ENCODE results near the gene PROZ. TPM values are rescaled to one million over a fixed set of nuclear protein-coding genes. Genes with fewer than 3 reads are reported as not detected.

Gene PROZ
- total RNA-seq, 1 experiment from 2014 or later, result not detected

GRCh38 chr13:113117911-113118260 is 40.6 kb upstream of the PROZ start:
- Histone ChIP-seq H3K36me3 (no peaks in the 10 kb centered on the region), H3K9me3 (no peaks in the 10 kb centered on the region), H3K4me3 (no peak overlapping the region), H3K27me3 (no peaks in the 10 kb centered on the region)
- no peak for DNase-seq

DNA sequence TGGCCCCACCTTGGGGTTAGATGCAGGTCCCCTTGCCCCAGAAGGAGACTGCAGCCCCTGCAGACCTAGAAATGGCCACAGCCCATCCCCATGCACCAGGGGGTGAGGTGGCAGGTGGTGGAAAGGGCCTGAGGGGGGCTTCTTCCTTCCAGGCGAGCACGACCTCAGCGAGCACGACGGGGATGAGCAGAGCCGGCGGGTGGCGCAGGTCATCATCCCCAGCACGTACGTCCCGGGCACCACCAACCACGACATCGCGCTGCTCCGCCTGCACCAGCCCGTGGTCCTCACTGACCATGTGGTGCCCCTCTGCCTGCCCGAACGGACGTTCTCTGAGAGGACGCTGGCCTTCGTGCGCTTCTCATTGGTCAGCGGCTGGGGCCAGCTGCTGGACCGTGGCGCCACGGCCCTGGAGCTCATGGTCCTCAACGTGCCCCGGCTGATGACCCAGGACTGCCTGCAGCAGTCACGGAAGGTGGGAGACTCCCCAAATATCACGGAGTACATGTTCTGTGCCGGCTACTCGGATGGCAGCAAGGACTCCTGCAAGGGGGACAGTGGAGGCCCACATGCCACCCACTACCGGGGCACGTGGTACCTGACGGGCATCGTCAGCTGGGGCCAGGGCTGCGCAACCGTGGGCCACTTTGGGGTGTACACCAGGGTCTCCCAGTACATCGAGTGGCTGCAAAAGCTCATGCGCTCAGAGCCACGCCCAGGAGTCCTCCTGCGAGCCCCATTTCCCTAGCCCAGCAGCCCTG is 40.0 kb upstream of the PROZ start:
- no peak for DNase-seq
- Histone ChIP-seq H3K36me3 (no peaks in the 10 kb centered on the region), H3K9me3 (no peaks in the 10 kb centered on the region), H3K4me3 (no peak overlapping the region), H3K27me3 (no peaks in the 10 kb centered on the region)

- H3K4me3 ChIP-seq, result no peak overlapping the region
- H3K9me3 ChIP-seq, result no peaks in the 10 kb centered on the region
- no peak for DNase-seq
Measured at GRCh38 chr13:113119166-113119821, 39.2 kb upstream of the PROZ start.

DNA sequence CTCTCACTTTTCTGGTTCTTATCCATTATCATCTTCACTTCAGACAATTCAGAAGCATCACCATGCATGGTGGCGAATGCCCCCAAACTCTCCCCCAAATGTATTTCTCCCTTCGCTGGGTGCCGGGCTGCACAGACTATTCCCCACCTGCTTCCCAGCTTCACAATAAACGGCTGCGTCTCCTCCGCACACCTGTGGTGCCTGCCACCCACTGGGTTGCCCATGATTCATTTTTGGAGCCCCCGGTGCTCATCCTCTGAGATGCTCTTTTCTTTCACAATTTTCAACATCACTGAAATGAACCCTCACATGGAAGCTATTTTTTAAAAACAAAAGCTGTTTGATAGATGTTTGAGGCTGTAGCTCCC is 38.6 kb upstream of the PROZ start:
- Histone ChIP-seq H3K9me3 (no peaks in the 10 kb centered on the region), H3K4me3 (no peak overlapping the region)
- DNase-seq, result no peak

More at GRCh38 chr13:113119166-113119821, 39.2 kb upstream of the PROZ start:
- H3K27me3 ChIP-seq, result no peaks in the 10 kb centered on the region
- H3K36me3 ChIP-seq, result no peaks in the 10 kb centered on the region

GRCh38 chr13:113120300-113121182 is 37.9 kb upstream of the PROZ start:
- Histone ChIP-seq H3K4me3 (no peak overlapping the region), H3K27me3 (no peaks in the 10 kb centered on the region), H3K36me3 (no peaks in the 10 kb centered on the region), H3K9me3 (no peaks in the 10 kb centered on the region)
- DNase-seq, result no peak

More for the DNA sequence above, 38.6 kb upstream of the PROZ start:
- Histone ChIP-seq H3K27me3 (no peaks in the 10 kb centered on the region), H3K36me3 (no peaks in the 10 kb centered on the region)

GRCh38 chr13:113121183-113121927 is 37.1 kb upstream of the PROZ start:
- no peak overlapping the region for H3K4me3 ChIP-seq
- H3K36me3 ChIP-seq, result no peaks in the 10 kb centered on the region
- no peak for DNase-seq
- no peaks in the 10 kb centered on the region for H3K27me3 ChIP-seq
- no peaks in the 10 kb centered on the region for H3K9me3 ChIP-seq

DNA sequence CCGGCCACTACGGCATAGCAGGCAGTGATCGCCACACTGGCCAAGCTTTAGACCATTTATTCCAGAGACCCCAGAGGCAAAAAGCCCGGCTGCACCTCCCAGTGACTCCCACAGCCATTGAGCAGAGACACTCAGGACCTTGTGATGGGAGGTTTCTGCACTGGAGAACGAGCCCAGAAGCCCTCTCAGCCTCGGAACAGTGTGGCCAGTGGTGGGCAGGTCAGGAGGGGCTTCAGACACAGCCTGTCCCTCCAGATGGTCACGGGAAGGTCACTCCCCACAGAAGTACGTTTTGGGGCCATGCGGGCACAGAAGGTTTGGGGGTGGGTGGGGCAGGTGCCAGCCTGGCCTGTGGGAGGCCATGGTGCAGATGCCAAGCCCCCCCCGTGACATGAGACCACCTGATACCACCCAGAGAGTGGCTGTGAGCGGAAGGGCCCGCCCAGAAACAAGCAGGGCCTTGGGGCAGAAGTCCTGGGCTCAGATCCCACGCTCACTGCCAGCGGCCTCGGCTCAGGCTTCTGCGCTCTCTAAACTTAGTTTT is 36.4 kb upstream of the PROZ start:
- no peak for DNase-seq
- Histone ChIP-seq H3K4me3 (no peak overlapping the region), H3K27me3 (no peaks in the 10 kb centered on the region), H3K9me3 (no peaks in the 10 kb centered on the region), H3K36me3 (no peaks in the 10 kb centered on the region)

GRCh38 chr13:113122550-113123225 is 35.8 kb upstream of the PROZ start, which contains the start of gene F10:
TSS of gene F10 (plus strand) at chr13:113122799. CDS start at chr13:113122856, 57 bp downstream.
- no peaks in the 10 kb centered on the region for H3K36me3 ChIP-seq
- no peak within 1 kb of the TSS for H3K4me3 ChIP-seq
- H3K9me3 ChIP-seq, result no peaks in the 10 kb centered on the region
- H3K27me3 ChIP-seq, result no peaks in the 10 kb centered on the region
- no peak for DNase-seq

DNA sequence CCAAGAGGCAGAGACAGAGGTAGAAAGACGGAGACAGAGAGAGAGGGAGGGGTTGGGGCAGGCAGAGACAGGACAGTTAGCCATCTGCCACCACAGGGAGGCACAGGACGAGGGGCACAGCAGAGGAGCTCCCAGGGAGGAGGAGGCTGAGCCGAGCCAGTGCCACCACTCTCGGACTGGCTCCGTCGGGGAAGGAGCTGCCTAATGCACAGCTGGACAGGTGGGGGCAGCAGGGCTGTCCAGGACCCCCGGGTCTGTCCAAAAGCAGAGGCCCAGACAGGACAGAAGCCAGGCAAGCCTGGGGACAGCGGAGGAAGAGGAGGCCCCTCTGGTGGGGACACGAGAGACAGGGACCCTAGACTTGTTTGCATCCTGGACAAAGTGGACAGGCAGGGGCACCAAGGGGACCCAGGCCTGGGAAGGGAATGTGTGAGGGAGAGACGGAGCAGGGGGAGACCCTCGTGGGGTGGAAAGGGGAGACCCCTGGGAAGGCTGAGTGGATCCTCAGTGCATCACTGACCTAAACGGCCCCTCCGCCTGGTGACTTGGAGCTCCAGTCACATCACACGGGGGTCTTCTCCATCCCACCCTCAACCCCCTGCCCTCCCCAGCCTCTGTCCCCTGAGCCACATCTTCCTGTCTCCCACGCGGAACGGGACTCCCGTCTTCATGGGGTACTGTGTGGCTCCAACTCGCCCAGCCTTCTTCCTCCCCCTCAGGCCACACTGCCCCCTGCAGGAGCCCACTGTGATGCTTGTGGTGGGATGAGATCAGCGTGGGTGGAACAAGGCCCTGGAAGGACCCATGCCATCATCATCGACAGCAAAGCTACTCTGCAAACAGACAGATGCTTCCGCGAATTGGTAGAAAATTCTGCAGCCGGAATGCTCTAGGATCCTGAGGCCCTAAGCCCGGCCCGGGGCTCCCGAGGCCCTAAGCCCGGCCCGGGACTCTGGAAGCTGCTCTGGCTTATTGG is 34.9 kb upstream of the PROZ start:
- H3K27me3 ChIP-seq, result no peaks in the 10 kb centered on the region

GRCh38 chr13:113124211-113124970 is 34.1 kb upstream of the PROZ start:
- no peak for DNase-seq
- H3K9me3 ChIP-seq, result no peaks in the 10 kb centered on the region
- H3K4me3 ChIP-seq, result no peak overlapping the region
- H3K27me3 ChIP-seq, result no peaks in the 10 kb centered on the region
- no peaks in the 10 kb centered on the region for H3K36me3 ChIP-seq

More for the DNA sequence above, 34.9 kb upstream of the PROZ start:
- no peaks in the 10 kb centered on the region for H3K9me3 ChIP-seq
- DNase-seq, result no peak
- H3K4me3 ChIP-seq, result no peak overlapping the region
- H3K36me3 ChIP-seq, result no peaks in the 10 kb centered on the region

DNA sequence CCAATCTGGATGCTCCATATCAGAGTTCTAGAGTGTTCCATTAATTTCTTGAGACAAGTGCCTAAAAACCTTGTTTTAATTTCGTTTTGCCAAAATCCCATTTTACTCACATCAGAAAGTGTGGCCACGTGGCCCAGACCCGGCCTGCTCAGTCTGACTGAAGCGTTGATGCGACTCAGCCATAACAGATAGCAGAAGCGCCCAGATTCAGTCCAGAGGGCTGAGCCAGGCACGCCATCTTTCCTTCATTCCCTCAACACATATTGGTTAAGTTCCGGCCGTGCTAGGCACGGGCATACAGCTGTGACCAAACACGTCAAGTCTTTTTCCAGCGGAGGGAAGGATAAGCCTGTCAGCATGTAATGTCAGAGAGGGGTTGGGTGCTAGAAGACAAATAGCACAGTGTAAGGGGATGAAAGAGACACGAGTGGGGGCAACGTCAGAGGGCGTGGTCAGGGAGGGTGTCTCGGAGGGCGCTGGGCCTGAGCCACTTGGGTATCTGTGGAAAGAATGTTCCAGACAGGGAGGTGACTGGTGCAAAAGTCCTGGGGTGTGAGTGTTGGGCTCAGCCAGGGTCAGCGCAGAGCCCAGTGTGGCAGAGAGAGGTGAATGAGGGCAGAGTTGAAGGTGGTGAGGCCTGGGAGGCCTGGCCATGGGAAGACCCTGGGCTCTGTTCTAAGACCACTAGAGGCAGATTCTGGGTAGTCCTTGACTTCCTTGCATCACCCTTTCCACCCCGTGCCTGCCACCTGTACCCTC is 32.8 kb upstream of the PROZ start:
- H3K4me3 ChIP-seq, result no peak overlapping the region
- DNase-seq, result no peak
- no peaks in the 10 kb centered on the region for H3K27me3 ChIP-seq
- H3K36me3 ChIP-seq, result no peaks in the 10 kb centered on the region
- no peaks in the 10 kb centered on the region for H3K9me3 ChIP-seq

DNA sequence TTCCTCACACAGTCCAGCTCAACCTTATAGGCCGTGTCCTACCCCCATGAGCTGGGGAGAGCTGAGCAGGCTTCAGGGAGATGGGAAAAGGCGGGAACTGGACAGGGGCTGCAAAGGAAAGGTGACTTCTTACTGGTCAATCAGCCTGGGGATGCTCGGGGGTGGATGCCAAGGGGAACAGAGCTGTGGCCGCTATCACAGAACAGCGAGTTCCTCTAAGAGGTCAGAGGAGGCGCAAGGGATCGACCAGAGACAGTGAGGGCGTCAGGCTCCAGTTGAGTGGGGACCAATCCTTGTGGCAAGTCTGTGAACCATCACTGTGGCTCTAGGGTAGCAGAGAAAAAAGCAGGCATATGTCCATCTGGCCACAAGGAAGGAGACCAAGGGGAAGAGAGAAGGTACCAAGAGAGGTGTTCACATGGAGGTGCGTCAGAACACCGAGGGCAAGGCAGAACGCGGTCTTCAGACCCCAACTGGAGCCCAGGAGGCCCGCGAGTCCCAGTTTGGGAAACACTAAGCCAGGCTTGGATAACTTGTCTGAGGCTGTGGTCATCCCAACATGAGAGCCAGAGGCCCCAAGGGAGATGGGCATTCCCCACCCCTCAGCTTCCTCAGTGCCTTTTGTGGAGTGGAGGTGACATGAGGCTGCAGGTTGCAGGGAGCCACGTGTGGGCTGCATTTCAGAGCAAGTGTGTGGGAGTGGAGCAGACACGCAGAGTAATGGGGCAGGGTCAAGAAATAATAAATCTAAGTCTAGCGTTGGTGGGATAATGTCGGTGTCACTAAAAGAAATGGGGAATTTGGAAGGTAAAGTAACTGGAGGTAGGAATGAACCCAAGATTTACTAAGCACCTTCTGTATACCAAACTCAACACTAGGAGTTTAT is 31.9 kb upstream of the PROZ start:
- Histone ChIP-seq H3K27me3 (no peaks in the 10 kb centered on the region), H3K9me3 (no peaks in the 10 kb centered on the region), H3K36me3 (no peaks in the 10 kb centered on the region), H3K4me3 (no peak overlapping the region)
- no peak for DNase-seq

GRCh38 chr13:113129480-113129879 is 29.0 kb upstream of the PROZ start:
- peaks cover 8% of the 10 kb centered on the region; the same call in 1 of the 2 replicates for H3K27me3 ChIP-seq
- DNase-seq, result no peak
- no peaks in the 10 kb centered on the region for H3K9me3 ChIP-seq
- H3K4me3 ChIP-seq, result no peak overlapping the region
- no peaks in the 10 kb centered on the region for H3K36me3 ChIP-seq

All from MG63 (cell line).